HepG2 (cell line): ENCODE results near the gene GYS1. TPM values are rescaled to one million over a fixed set of nuclear protein-coding genes. Genes with fewer than 3 reads are reported as not detected.
A peak's percentile ranks its signal among the peaks of the same experiment; 100 is the strongest.

Experiments
- ATAC-seq: fragments of 200-7000 bp; cut with Tn5 transposase; 3 replicates; pipeline ENCODE4 v1.9.1; 2020; ENCODE audit warnings: mild to moderate bottlenecking, moderate library complexity
- BruUV-seq: library from RNA; stranded (reverse); fragments of 400-500 nt; replicated peaks from 2 replicates; lab custom pipeline; 2021; lab: Mats Ljungman, UMichigan
- CTCF ChIA-PET: fragments of 300-600 bp; formaldehyde crosslinking; extraction: SDS; loops from one replicate; lab custom pipeline; 2021; ENCODE audit warnings: low total read pairs, inconsistent platforms, low intra/inter-chr PET ratio; lab: Yijun Ruan, JAX
- POLR2A ChIA-PET: fragments of 350-600 bp; sonication (Branson Sonifier 250); formaldehyde crosslinking; loops from one replicate; lab custom pipeline; 2020; ENCODE audit warnings: antibody characterized with exemption, inconsistent platforms; lab: Yijun Ruan, JAX
- DNase-seq: peaks from one replicate; pipeline ENCODE4 v3.0.0-alpha.2; 2015; ENCODE audit warnings: low spot score
- FAIRE-seq: peaks from 3 replicates; lab custom pipeline; 2011; peaks lifted over from hg19 to GRCh38; lab: Jason Lieb, UNC
- H2AFZ ChIP-seq: one replicate; pipeline ENCODE4 v1.6.1; 2011; ENCODE audit warnings: low read length, inconsistent platforms
- H3K27ac ChIP-seq: fragments of 300-600 bp; 3 replicates; pipeline ENCODE4 v1.8.0; 2011; ENCODE audit warnings: mixed run types, mild to moderate bottlenecking, mixed read lengths, low read length, inconsistent platforms; ENCODE audit not compliant: insufficient read depth; ENCODE audit errors: extremely low read length
- H3K27me3 ChIP-seq, 2 experiments: fragments of 200-600 bp in 1 of 2; 2 replicates in 1 of 2; 3 replicates in 1 of 2; pipeline versions ENCODE4 v1.6.0 to v1.8.0; 2011; ENCODE audit warnings: low read length in 2 of 2, mild to moderate bottlenecking in 2 of 2, moderate library complexity in 2 of 2, inconsistent platforms in 1 of 2; ENCODE audit not compliant: insufficient read depth in 2 of 2, control insufficient read depth in 1 of 2
- H3K36me3 ChIP-seq, 2 experiments: fragments of 200-600 bp in 1 of 2; replicated peaks in 1 of 2; 2 replicates in 1 of 2; 3 replicates in 1 of 2; pipeline versions ENCODE4 v1.5.1 to v1.8.0; 2011; ENCODE audit warnings: low read length in 2 of 2, inconsistent platforms in 1 of 2; ENCODE audit not compliant: insufficient read depth in 2 of 2, control insufficient read depth in 1 of 2
- H3K4me1 ChIP-seq: 2 replicates; pipeline ENCODE4 v1.5.1; 2012; ENCODE audit warnings: low read length, inconsistent platforms; ENCODE audit not compliant: insufficient read depth
- H3K4me2 ChIP-seq: 2 replicates; pipeline ENCODE4 v1.6.0; 2011; ENCODE audit warnings: low read depth, low read length, inconsistent platforms
- H3K4me3 ChIP-seq, 3 experiments: fragments of 200-600 bp in 1 of 3; sonication (generic), shearing (Covaris generic) in 1 of 3; replicated peaks in 1 of 3; 2 replicates each; pipeline ENCODE4 v1.5.1; 2011 to 2016; ENCODE audit warnings: low read length in 3 of 3, inconsistent platforms in 2 of 3, low read depth in 2 of 3, mild to moderate bottlenecking in 2 of 3, control low read depth in 1 of 3, mixed read lengths in 1 of 3; ENCODE audit not compliant: insufficient read depth in 1 of 3
- H3K79me2 ChIP-seq: one replicate; pipeline ENCODE4 v1.6.1; 2011; ENCODE audit warnings: low read length, inconsistent platforms; ENCODE audit not compliant: insufficient read depth
- H3K9ac ChIP-seq: 2 replicates; pipeline ENCODE4 v1.6.0; 2011; ENCODE audit warnings: mild to moderate bottlenecking, low read depth, low read length, inconsistent platforms; ENCODE audit not compliant: insufficient read depth
- H3K9me3 ChIP-seq: 2 replicates; pipeline ENCODE4 v1.5.1; 2012; ENCODE audit warnings: mild to moderate bottlenecking, low read length
- H4K20me1 ChIP-seq: 2 replicates; pipeline ENCODE4 v1.6.0; 2011; ENCODE audit warnings: inconsistent platforms, mild to moderate bottlenecking, low read length, moderate library complexity; ENCODE audit not compliant: insufficient read depth
- FLYWCH1 ChIP-seq: sonication (generic); formaldehyde crosslinking; IDR thresholded peaks from 2 replicates; pipeline ENCODE4 v1.8.1; 2023; ENCODE audit warnings: mild to moderate bottlenecking, missing genetic modification reagents
- MYNN ChIP-seq: sonication (generic); formaldehyde crosslinking; IDR thresholded peaks from 2 replicates; pipeline ENCODE4 v1.4.0; 2020; ENCODE audit warnings: mild to moderate bottlenecking, low read depth, missing genetic modification reagents
- POLR2G ChIP-seq: fragments of 200-400 bp; formaldehyde crosslinking; IDR thresholded peaks from 2 replicates; pipeline ENCODE4 v1.6.1; 2018; ENCODE audit warnings: mild to moderate bottlenecking, low read depth, low read length, moderate library complexity
- ZNF142 ChIP-seq: sonication (generic); formaldehyde crosslinking; IDR thresholded peaks from 2 replicates; pipeline ENCODE4 v1.4.0; 2020; ENCODE audit warnings: missing genetic modification reagents
- WGBS: methylation state at CpG from one replicate; pipeline ENCODE4 v1.1.6; 2017; ENCODE audit warnings: low lambda C conversion rate; 5-methylcytosine and 5-hydroxymethylcytosine counted together
- in situ Hi-C: cut with HindIII; loops from 2 replicates; pipeline ENCODE4 v1.10.0; 2017; ENCODE audit warnings: low pct_unique_long_range_greater_than_20kb; ENCODE audit not compliant: extremely low pct_ligation_motif_present
- intact Hi-C: fragments of 100-400 bp; cut with micrococcal nuclease; formaldehyde crosslinking; loops from one replicate; pipeline ENCODE4 v1.10.0; 2022; ENCODE audit not compliant: unreplicated experiment
- polyA plus RNA-seq, 8 experiments: library from polyadenylated mRNA; depleted of rRNA in 3 of 8; stranded (reverse) in 7 of 8; unstranded in 1 of 8; fragments of >200 nt; fragmentation: Illumina TruSeq in 4 of 8; extraction: Trizol in 4 of 8; gene quantifications; 2 replicates each; pipeline versions ENCODE4 v1.2.1 to v1.2.3, GENCODE V29; 2011 to 2016; ENCODE audit warnings: low read depth in 4 of 8, missing spikeins in 1 of 8, mixed read lengths in 1 of 8; ENCODE audit not compliant: insufficient read depth in 1 of 8
- total RNA-seq, 5 experiments: library from RNA; depleted of rRNA; stranded (reverse); fragments of >200 nt; fragmentation: Illumina TruSeq; extraction: Trizol; gene quantifications; 2 replicates each; pipeline ENCODE4 v1.2.3, GENCODE V29; 2016; ENCODE audit warnings: low read depth in 1 of 5
- TF ChIP-seq, protein P1 (sequence below): IDR thresholded peaks from 2 replicates; pipeline ENCODE4 v1.6.1; 2016; ENCODE audit warnings: missing compliant biosample characterization, missing genetic modification reagents, borderline replicate concordance

The GYS1 gene
- total and polyA plus RNA-seq, 2 of the 13 experiments (the other 11 are each of a cell fraction or from before 2014, with no cell fraction given) = 18.4 to 42.1 TPM

- TF ChIP-seq ZNF142 (CRISPR knock-in tag) (no peak), MYNN (CRISPR knock-in tag) (no peak)
- TF ChIP-seq, protein P1, sequence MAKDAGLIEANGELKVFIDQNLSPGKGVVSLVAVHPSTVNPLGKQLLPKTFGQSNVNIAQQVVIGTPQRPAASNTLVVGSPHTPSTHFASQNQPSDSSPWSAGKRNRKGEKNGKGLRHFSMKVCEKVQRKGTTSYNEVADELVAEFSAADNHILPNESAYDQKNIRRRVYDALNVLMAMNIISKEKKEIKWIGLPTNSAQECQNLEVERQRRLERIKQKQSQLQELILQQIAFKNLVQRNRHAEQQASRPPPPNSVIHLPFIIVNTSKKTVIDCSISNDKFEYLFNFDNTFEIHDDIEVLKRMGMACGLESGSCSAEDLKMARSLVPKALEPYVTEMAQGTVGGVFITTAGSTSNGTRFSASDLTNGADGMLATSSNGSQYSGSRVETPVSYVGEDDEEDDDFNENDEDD = no peak
These were observed 23.1 kb upstream of the GYS1 start (continued) for GRCh38 chr19:49016067-49016839.

DNA sequence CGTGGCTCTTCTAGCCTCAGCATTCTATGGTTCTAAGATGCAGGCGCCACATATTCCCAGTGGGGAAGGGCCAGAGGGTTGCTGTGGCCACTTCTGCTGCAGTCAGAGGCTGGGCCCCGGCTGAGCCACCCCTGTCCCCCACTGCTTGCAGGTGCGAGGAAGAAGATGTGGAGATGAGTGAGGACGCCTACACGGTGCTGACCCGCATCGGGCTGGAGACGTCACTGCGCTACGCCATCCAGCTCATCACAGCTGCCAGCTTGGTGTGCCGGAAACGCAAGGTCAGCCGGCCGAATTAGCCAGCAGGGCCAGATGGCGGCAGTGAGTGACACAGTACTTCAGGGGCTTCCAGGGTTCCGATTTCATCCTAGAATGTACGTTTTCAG, 21.8 kb upstream of the GYS1 start:
- no peak overlapping the region for H3K27ac ChIP-seq
- no peaks in the 10 kb centered on the region for H3K79me2 ChIP-seq
- in situ Hi-C loops = no loop called here
- CTCF ChIA-PET = no interaction called here
- 0 out of 2 replicates have a peak, but pooled peaks have one; percentile 11 for TF ChIP-seq POLR2G
- TF ChIP-seq FLYWCH1 = no peak
- TF ChIP-seq, all 625 proteins: peak for 1
- Histone ChIP-seq H3K4me3 (no peak overlapping the region), H3K4me2 (no peak overlapping the region), H3K36me3 (peaks cover 8 to 46% of the 10 kb centered on the region in 2 experiments; a peak in 4 of 5 replicates), H4K20me1 (no peaks in the 10 kb centered on the region), H3K4me1 (peaks cover 16% of the 10 kb centered on the region), H2AFZ (no peak overlapping the region), H3K9me3 (no peaks in the 10 kb centered on the region), H3K9ac (no peak overlapping the region), H3K27me3 (peaks cover 0 to 3% of the 10 kb centered on the region in 2 experiments; a peak in 1 of 5 replicates)
- 95% methylated on average over 18 of the region's 18 CpGs for WGBS
- FAIRE-seq = no peak
- intact Hi-C loops = no loop called here
- no peak for ATAC-seq
- no TSS peak for BruUV-seq
- DNase-seq = no peak
- POLR2A ChIA-PET = no interaction called here
